HG03575 (cell line): ENCODE results near the gene RETSAT.
"Not testable (repeated sequence)": the region's sequence is repeated elsewhere in the genome, so short reads cannot be mapped to it uniquely, and the experiment has no call there.

ENCODE experiments used
- ATAC-seq: cut with Tn5 transposase; IDR thresholded peaks from one replicate; pipeline ENCODE4 v1.9.1; 2021; ENCODE audit not compliant: unreplicated experiment, insufficient number of reproducible peaks, low FRiP score; ENCODE audit errors: extremely low read depth

Gene RETSAT

DNA sequence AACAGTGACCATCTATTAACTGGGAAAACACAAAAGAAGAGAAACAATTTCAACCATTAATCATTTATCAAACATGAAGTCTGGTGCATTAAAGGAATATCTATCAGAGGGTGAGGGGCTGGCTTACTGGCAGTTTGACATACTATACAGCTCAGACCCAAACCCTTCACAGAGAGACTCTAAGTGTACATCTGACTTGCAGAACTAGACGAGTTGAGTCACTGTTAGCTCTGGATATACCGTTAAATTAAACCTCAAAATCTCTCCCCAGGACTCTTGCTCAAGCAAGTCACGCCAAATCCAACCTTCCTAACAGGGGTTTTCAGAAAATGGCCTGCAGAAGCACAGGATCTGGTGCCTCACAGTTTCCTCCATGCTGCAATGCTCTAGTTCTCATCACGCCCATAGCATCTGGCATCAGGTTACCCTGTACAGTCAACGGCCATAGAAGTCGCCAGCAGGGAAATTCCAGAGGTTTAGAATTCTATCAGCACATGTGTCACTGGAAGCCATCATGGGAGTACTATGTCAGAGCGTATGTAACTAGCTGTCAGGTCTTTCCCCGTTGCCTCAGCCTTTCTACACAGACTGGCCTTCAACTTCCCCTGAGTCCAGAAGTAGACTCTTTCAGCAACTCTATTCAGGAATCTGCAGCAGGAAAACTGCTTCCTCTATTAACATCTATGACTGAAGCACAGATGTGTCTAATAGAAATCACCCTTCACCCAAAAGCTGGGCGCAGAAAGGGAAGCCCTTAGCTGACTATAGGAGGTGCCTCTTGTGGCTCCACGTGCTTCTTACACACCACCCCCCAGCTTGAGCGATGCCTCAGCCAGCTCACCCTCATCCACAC is 35.9 kb downstream of the RETSAT start:
- ATAC-seq: no peak

DNA sequence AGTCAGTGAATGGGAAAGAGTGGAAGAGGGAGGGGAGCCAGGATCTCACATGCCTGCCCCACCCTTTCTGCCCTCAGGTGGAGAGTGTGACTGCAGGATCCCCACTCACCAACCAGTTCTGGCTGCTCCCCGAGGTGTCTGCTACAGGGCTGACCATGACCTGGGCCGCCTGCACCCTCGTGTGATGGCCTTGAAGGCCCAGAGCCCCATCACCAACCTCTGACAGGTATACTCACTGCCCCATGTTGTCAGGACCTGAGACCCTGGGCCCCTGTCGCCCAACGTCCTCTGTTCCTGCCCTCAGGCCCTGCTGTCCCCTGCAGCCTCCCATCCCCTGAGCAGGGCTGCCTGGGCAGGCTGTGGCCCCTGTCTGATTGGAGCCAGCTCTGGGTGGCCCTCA is 38.4 kb downstream of the RETSAT start:
- ATAC-seq: not testable (repeated sequence)

DNA sequence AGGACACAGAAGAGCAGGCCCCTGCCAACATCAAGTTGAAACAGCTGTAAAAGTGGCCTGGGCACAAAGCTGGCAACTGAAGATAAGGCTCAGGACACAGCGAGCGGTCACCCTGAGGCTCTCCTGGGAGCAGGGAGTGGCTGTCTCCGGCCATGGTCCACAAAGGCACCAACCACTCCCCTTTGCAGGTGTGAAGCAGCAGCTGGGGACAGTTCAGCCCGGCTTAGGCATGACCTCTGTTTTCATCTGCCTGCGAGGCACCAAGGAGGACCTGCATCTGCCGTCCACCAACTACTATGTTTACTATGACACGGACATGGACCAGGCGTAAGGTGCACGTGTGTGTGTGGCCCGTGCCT is 39.5 kb downstream of the RETSAT start:
- no peak for ATAC-seq

DNA sequence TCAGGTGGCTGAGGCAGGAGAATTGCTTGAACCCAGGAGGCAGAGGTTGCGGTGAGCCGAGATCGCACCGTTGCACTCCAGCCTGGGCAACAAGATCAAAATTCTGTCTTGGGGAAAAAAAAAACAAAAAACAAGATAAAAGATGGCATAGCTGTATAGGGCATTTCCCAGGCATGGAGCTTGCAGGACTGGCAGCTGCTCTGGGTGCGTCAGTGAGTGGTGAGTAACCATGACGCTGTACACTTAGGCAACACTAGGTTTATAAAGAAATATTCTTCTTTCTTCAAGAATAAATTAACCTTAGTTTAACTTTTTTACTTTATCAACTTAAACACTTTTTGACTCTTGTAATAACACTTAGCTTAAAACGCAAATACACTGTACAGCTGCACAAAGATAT is 41.9 kb downstream of the RETSAT start:
- no peak for ATAC-seq

DNA sequence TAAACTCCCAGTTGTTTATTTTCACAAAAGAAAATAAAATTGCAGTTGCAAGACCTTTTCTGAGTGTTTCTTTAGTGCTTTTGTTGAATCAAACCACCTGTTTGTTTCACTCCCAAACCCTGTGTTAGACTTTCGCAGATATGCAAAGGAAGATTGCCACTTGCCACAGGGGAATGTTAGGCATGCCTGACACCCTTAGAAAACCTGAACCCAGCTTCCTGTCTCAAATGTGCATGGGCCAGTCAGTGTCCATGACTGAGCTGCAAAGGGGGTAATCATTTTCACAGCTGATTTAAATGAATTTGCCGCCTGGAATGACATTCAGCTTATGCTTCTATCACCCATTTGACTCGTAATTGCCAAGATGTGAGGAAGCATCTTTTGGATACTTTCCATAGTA is 44.0 kb downstream of the RETSAT start:
- ATAC-seq: no peak

DNA sequence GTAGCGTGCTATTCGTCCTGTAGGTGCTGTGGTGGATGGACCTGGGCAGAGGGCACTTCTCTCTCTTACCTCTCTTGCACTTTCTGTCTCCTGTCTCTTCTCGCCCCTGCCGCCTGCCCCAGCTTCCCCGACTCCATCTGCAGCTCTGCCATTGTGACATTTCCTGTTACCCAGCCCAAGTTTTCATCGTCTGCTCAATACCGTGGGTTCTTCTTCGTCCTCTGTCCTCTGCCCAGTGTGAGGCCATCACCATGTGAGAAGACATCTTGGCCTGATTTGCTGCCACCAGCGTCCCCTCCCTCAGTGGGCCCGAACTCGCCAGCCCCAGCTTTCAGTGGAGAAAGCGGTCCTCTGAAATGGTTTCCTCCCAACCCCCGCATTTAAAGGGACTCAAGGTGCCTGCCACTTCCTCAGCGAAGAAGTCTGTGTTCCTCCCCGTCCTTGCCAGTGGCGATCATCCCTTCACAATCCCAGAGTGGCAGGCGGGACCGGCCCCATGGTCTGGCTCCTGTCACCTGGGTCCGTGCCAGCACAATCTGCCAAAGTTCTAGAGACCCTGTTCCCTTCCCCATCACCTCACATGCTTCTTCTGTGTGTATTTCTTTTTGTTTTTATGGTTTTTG is 44.5 kb downstream of the RETSAT start:
- no peak for ATAC-seq

DNA sequence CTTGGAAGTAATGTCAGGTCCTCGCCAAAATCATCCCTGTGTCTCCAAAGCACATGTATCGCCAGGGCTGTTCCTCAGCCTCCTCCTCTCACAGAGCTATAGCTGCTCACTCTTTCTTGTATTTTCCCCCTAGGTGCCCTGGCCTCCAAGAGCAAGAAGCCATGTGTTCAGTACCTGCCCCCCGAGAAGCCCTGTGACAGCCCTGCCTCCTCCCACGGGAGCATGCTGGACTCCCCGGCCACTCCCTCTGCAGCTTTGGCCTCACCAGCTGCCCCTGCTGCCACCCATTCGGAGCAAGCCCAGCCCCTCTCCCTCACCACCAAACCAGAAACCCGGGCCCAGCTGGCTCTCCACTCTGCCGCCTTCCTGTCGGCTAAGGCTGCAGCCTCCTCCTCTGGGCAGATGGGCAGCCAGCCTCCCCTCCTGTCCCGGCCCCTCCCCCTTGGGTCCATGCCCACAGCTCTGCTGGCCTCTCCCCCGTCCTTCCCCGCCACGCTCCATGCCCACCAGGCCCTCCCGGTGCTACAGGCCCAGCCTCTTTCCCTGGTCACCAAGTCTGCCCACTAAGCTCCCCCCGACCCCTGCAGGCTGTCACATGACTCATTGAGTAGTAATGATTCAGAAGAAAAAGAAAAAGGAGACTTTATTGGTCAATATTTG is 45.3 kb downstream of the RETSAT start:
- no peak for ATAC-seq

DNA sequence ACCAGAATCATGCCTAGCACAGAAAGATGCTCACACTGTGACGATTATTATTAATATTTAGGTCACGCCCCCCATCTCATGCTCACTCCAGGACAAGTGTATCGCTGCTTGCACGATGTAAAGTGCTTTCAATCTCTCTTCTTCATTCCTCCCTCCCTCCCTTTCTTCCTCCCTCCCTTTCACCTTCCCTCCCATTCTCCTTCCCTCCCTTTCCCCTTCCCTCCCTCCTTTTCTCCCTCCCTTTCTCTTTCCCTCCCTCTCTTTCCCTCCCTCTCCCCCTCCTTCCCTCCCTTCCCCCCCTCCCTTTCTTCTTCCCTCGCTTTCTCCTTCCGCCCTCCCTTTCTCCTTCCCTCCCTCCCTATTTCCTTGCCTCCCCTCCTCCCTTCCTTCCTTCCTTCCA is 46.1 kb downstream of the RETSAT start:
- no peak for ATAC-seq

DNA sequence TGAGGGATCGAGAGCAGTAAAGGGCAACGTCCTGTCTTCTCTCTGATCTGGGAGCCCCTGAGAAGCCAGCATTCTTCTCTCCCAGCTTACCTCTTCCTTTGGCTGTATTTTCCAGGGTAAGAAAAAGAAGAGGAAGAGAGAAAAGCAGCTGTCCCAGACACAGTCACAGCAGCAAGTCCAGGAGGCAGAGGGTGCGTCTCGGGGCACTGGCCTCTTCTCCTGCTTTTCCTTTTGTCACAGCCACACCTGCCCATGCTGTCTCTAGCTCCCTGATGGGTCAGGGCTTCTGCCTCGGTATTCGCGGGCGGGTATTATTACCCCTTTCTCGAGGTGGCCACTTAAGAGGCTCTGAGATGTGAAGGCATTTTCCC is 46.8 kb downstream of the RETSAT start:
- no peak for ATAC-seq

DNA sequence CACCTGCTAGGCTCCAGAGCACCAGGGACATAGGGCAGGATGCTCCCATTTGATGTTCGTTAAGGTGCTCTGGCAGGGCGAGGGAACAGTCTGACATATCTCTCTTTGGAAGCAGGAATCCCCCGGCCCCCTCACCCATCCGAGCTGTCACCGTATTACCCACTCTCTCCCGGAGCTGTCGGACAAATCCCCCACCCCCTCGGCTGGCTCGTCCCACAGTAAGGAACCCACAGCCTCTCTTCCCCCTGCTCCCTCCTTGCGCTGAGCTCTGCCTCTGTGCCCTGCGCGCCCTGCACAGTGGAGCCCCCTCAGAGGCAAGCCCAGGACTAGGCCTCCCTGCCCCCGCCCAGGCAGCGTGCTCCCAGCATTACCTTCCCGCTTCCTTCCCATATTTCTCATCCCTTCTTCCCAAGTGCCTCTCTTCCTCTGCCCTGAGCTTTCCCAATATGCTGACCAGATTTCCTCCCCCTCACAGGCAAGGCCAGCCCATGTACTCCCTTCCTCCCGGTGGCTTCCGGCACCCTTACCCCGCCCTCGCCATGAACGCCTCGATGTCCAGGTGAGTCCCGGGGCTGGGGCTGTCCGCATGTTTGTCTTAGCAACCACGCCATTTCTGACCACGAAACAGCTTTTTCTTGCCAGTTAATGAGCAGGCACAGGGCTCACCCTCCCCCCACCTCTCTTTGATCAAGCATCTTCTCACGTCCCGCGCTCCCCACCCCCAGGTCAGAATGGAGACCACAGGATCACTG is 50.4 kb downstream of the RETSAT start:
- ATAC-seq: no peak

DNA sequence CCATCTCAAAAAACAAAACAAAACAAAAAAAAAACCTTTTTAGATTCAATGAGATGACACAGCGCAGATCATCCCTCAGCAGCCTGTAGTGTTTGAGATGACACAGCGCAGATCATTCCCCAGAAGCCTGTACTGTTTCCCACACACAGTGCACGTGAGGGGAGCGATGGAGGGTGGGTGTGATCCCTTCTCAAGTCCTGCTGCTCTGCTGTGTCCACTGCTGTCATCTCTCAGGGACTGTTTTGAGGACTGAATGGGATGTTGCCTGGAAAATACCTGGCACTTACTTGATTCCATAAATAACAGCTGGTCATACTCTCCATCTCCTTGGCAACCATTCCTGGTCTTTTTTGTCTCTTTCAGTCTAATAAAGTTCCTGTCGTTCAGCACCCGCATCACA is 52.2 kb downstream of the RETSAT start:
- no peak for ATAC-seq
